ENCODE data around the gene RAB3C.
A peak's percentile ranks its signal among the peaks of the same experiment; 100 is the strongest.
"Not testable (repeated sequence)": the region's sequence is repeated elsewhere in the genome, so short reads cannot be mapped to it uniquely, and the experiment has no call there.

The RAB3C gene

DNA sequence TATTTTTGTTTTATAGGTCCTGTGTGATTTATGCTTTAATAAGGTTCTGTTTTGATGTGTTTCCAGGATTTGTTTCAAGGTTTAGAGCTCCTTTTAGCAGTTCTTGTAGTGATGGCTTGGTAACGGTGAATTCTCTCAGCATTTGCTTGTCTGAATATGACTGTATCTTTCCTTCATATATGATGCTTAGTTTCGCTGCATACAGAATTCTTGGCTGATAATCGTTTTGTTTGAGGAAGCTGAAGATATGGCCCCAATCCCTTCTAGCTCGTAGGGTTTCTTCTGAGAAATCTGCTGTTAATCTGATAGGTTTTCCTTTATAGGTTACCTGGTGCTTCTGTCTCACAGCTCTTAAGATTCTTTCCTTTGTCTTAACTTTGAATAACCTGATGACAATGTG lies 20.0 kb downstream of the RAB3C start:
- not testable (repeated sequence) for DNase-seq (ENCODE audit: low read depth)

GRCh38 chr5:58606064-58606463 lies 23.2 kb downstream of the RAB3C start:
- DNase-seq (ENCODE audit: low read depth) = no peak

- DNase-seq (ENCODE audit: low read depth) = no peak
These were observed 33.1 kb downstream of the RAB3C start for GRCh38 chr5:58615972-58616371.

DNA sequence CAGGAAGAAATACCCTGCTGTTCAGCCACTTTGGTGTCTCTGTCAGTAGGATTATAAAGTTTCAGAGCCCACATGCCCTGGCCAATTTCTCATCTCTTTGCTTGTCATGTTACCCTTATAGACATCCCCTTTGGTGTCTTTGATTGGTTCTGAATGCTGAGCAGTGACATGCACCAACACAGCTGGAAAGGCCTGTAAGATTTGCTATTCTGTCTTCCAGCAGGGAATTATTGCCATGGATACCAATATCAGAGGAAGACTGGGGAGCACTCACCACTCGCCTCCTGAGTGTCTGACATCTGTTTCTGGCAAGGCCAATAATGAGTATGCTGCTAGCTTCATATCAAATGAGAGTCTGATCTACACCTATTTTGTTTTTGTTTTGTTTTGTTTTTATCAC lies 34.4 kb downstream of the RAB3C start:
- no peak for DNase-seq (ENCODE audit: low read depth)

GRCh38 chr5:58620336-58620735 lies 37.5 kb downstream of the RAB3C start:
- no peak for DNase-seq (ENCODE audit: low read depth)

DNA sequence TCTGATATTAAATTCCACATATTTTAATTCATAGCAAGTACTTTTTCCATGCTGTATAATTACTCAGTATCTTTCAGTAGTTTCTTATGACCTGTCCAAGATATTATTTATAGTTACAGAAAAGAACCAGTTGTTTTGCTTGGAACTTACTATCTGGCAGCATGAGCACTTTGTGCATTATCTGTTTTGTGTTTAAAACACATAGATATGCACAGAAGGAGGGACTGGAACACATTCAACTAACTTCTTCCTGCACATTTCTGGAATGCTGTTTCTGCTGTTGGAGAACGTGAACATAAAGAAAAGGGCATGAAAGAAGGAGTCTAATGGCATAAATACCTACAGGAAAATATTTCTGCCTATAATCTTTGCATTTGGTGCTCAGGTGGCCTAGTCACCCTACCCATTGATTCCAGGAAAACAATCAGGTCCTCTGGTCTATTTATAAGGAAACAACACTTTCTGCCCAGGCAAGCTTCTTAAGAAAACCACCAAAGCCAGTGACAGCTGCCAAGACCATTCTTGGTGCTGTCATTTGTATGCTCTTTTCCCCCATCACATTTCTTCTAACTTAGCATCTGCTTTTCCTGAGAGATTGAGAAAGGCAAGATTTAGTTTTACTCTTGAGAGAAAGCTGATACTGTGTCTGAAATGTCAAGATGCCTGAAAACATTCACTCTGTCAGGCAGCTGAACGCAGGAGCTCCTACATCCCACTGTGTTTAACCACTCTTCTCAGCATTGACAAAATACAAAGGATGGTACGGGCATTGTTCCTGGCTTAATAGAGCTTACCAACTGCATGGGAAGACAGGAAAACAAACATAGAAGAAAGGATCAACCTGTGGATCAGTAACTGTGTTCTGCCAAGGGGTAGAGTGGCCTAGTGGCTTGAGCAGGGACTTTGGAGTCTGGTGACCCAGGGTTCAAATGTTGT lies 40.3 kb downstream of the RAB3C start:
- no peak for DNase-seq (ENCODE audit: low read depth)

DNA sequence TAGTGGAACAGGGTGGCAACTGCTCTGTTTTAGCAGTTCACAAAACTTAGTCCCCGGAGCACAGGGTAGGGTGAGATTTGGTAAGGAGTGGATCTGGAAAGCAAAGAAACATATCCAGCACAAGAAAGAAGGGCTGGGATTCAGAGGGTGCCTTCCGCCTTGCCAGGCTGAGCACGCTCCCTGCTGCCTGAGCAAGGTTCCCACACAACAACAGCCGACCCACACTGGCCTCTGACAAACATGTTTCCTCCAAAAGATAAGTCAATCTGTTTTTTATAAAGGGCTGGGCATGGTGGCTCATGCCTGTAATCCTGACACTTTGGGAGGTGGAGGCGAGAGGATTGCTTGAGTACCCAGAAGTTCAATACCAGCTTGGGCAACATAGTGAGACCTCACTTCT lies 45.8 kb downstream of the RAB3C start:
- DNase-seq (ENCODE audit: low read depth) = no peak

- DNase-seq (ENCODE audit: low read depth) = no peak
These were observed 46.6 kb downstream of the RAB3C start for GRCh38 chr5:58629271-58630159.

DNA sequence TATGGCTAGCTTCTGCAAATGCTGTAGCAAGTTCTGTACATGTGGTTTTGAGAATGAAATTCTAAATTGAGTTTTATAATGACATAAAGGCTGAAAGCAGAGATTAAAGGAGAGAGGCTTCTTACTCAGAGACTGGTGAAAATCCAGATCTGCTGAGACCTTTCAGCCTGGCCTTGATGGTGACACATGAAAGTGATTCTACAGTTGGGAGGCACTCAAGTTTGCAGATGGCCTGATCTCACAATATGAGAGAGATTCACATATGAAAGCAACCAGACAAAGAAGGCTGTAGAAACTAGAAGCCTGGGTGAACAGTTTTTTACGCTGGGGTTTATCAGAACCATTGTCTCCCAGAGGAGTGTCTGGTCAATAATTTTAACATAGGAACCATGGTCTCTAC lies 49.0 kb downstream of the RAB3C start:
- no peak for DNase-seq (ENCODE audit: low read depth)

- DNase-seq (ENCODE audit: low read depth) = no peak
These were observed 52.5 kb downstream of the RAB3C start for GRCh38 chr5:58635416-58635815.

DNA sequence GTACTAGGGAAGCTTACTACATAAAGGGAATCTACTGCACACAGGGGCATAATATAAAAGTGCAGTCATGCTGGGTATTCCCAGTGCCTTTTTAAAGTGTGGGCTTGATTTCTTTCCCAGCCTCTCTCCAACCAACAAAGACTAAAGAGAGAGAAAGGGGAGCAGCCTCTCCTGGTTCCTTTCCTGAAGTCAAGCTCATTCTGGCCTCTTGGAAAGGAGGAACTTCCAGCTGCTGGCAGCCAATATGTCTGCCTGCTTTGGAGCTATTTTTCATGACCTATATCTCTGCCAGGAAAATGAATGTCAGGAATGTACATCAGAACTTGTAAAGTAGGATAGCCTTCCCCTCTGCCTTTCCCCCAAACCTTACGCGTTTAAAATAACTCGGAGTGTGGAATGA lies 57.1 kb downstream of the RAB3C start:
- no peak for DNase-seq (ENCODE audit: low read depth)

DNA sequence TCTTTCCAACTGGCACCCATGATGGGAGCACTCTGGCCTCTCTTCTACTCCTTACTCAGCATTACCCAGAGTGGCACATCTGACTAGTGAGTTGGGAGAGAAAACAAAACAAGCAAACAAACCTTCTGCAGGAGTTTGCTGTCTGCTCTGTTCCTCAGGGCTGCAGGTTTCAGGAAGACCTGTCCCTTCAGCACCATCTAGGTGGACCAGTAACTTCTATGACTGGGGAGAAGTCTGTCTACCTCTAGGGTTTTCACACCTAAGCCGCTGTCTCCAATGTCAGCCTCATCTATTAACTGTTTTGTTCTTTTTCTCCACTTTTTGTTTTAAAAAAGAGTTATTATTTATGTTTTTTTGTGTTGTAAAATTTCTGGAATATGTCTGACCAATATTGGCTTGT lies 58.7 kb downstream of the RAB3C start:
- no peak for DNase-seq (ENCODE audit: low read depth)

DNA sequence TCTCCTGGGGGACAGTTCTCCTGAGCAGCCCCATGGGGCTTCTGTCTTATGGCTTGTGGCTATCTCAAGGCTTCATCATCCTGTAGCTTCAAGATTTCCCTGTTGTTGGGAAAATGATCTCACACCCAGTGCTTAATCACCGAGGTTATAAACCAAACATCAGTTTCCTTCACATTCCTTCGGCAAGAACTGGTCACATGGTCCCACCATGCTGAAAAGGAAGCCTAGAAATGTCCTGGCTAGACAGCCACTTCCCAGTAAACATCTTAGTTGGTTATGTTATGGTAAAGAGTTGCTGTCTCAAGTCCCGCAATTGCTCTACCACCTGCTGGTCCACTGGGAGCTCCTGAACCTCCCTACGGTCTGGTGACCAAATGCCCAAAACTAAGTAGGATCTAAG lies 66.0 kb downstream of the RAB3C start:
- no peak for DNase-seq (ENCODE audit: low read depth)

GRCh38 chr5:58649716-58650115 lies 66.8 kb downstream of the RAB3C start:
- no peak for DNase-seq (ENCODE audit: low read depth)

- DNase-seq (ENCODE audit: low read depth) = no peak
These were observed 70.6 kb downstream of the RAB3C start for GRCh38 chr5:58653521-58653920.

DNA sequence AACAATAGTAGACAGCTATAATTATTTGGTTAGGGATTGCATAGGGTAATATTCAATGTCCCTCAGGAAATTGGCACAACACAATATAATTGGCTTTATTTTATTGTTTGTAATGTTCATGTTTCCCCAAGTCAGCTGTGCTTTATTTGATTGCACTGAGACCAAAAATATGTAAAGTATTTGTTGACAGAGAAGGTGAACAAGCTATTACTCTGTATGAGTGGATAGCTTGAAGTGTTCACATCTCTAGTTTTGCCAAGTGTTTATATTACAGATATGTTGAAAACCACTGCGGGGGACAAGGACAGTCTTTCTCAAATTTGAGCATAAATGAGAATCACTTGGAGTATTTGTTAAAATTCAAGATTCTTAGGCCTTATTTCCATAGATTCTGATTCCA lies 83.3 kb downstream of the RAB3C start:
- no peak for DNase-seq (ENCODE audit: low read depth)

DNA sequence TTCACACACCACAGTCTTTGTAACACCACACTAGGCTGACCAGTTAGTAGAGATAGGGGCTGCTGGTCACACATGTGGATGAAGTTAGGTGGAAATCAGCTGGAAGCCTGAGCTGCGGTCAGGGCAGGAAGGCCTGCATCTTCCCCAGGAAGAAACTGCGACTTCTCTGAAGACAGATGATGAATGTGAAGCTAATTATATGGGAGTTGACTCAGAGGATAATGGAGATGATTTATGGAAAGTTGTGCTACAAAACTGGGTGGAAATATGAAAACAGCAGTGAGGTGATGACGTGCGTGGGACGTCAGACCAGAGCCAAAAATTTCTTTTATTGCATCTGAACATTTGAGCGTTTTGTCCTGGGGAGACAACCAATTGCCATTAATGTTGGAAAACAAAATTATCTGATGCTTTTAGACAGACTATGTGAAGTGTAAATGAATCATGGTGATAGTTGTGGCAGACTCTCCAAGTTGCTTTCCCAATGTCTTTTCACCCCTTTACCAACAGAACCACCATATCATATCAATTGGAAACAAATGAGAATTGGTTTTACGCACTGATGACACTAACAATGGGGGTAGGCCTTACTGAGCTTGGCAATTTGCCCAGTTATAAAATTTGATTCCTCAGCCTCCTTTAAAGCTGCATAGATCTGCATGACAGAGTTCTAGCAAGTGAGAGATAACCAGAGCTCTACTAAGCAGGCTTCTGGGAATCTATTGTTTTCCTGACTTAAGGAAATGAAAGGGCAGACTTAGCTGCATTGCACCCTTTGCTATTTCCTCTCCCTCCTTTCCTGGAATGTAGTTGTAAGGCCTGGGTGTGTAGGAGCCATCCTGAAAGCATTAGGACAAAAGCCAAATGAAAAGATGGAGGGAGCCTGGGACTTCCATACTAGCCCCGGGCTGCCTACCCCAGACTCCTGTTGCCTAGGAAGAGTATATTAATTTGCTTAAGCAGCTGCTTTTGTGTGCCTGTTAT lies 84.0 kb downstream of the RAB3C start:
- DNase-seq (ENCODE audit: low read depth) = peak; percentile 28

DNA sequence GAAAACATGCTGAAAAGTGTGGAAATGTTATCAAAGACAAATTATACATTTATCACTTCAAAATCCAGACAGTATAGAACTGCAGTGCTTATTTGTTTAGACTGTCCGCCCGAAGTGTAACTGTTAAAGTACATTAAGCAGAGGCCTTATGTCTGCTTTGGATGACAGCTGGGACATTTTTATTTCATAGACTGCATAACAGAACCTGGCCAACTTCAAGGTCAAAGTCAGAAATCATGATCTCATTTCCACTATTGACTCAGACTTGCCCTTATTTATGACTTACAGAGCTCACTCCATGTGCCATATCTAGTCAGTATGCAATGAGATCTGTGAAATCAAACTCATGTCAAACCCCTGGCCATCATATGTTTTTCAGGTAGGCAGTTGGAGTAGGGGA lies 87.7 kb downstream of the RAB3C start:
- DNase-seq (ENCODE audit: low read depth) = no peak

DNA sequence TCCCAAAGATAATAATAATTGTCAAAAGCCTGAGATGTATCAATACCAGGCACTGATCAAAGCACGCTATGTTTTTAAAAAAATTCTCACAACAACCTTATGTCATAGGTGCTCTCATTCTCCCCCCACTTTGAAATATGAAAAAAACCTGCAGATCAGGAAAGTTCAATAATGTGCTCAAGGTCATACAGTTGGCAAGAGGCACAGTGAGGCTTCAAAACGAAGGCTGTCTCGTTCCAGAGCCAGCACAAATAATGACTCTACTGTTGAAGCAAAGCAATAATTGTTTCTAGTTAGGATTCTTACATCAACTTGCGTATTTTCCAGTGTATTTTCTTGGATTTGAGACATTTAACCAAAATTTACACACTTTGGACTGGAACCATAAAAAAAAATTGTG lies 88.3 kb downstream of the RAB3C start:
- no peak for DNase-seq (ENCODE audit: low read depth)

DNA sequence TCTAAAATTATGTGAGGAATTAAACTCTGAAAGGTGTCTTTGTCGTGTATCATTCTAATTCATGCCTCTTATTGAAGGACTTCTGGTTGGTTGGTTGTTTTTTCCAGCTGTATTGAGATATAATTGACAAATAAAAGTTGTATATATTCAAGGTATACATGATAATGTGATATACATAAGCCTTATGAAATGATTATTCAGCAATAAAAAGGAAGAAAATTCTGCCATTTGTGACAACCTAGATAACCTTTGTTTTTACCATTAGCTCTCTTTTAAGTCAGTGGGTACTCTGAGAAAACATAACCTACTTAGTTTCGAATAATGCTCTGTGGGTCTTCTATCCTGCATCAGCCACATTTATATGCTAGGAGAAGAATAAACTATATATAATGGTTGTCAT lies 89.6 kb downstream of the RAB3C start:
- no peak for DNase-seq (ENCODE audit: low read depth)

DNA sequence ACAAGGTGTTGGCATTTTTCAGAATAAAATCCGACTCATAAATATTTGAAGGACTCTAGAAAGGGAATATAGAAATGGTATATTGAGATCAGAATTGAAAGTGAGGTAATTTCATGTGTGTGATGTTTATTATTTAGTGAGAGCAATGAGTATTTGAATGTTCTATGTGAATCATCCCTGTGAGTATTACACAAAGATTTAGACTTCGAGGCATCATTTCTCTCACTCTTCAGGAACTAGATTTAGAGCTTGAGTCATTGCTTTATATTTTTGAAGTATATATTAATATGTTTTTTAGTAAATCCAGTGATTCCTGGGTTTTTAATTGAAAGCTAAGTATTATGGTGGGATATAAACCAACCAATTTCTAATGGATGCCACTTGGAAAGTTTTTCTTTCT lies 91.2 kb downstream of the RAB3C start:
- DNase-seq (ENCODE audit: low read depth) = no peak

GRCh38 chr5:58674711-58675110 lies 91.8 kb downstream of the RAB3C start:
- no peak for DNase-seq (ENCODE audit: low read depth)

Measured in GM04504 (cell line).